Stimulated activated memory B cell treated with anti-CD40 and anti-IgM and Interleukin-4, amounts not matched to agents 10 μg/mL and 1 μg/mL and 100 μg/mL, for 72 hours (primary cell): ENCODE data around the gene KRT75.

Source experiments
- ATAC-seq: fragments of 150-1000 bp; cut with Tn5 transposase; 2 replicates; pipeline ENCODE4 v1.10.0; 2021
- H3K27ac Mint-ChIP-seq: one replicate; pipeline ENCODE4 v1.8.0; 2022; ENCODE audit warnings: mild to moderate bottlenecking, mixed read lengths
- H3K27me3 Mint-ChIP-seq: one replicate; pipeline ENCODE4 v1.8.0; 2022; ENCODE audit warnings: mixed read lengths
- H3K36me3 Mint-ChIP-seq: one replicate; pipeline ENCODE4 v1.8.0; 2022; ENCODE audit warnings: mixed read lengths
- H3K4me1 Mint-ChIP-seq: one replicate; pipeline ENCODE4 v1.8.0; 2022; ENCODE audit warnings: mixed read lengths
- H3K4me3 Mint-ChIP-seq: one replicate; pipeline ENCODE4 v1.8.0; 2022; ENCODE audit warnings: mild to moderate bottlenecking, moderate library complexity, mixed read lengths
- H3K9me3 Mint-ChIP-seq: one replicate; pipeline ENCODE4 v1.8.0; 2022; ENCODE audit warnings: mixed read lengths

The KRT75 gene

GRCh38 chr12:52396656-52397055, 37.5 kb downstream of the KRT75 start:
- Mint-ChIP-seq H3K27me3 (peaks cover 52% of the 10 kb centered on the region), H3K9me3 (no peaks in the 10 kb centered on the region), H3K27ac (no peak overlapping the region), H3K4me1 (no peaks in the 10 kb centered on the region), H3K4me3 (no peak overlapping the region), H3K36me3 (no peaks in the 10 kb centered on the region)
- ATAC-seq = no peak

- no peak for ATAC-seq
- Mint-ChIP-seq H3K9me3 (no peaks in the 10 kb centered on the region), H3K4me1 (no peaks in the 10 kb centered on the region), H3K27me3 (peaks cover 49% of the 10 kb centered on the region), H3K27ac (no peak overlapping the region), H3K4me3 (no peak overlapping the region), H3K36me3 (no peaks in the 10 kb centered on the region)
Measured at GRCh38 chr12:52395761-52396434, 38.3 kb downstream of the KRT75 start.

GRCh38 chr12:52394836-52395405, 39.2 kb downstream of the KRT75 start:
- no peaks in the 10 kb centered on the region for H3K4me1 Mint-ChIP-seq
- H3K9me3 Mint-ChIP-seq = no peaks in the 10 kb centered on the region
- no peak for ATAC-seq
- no peak overlapping the region for H3K27ac Mint-ChIP-seq
- H3K36me3 Mint-ChIP-seq = no peaks in the 10 kb centered on the region
- no peak overlapping the region for H3K4me3 Mint-ChIP-seq
- peaks cover 39% of the 10 kb centered on the region for H3K27me3 Mint-ChIP-seq

GRCh38 chr12:52392465-52393007, 41.6 kb downstream of the KRT75 start:
- Mint-ChIP-seq H3K4me3 (no peak overlapping the region), H3K9me3 (no peaks in the 10 kb centered on the region), H3K27ac (no peak overlapping the region), H3K36me3 (no peaks in the 10 kb centered on the region), H3K27me3 (peaks cover 35% of the 10 kb centered on the region), H3K4me1 (no peaks in the 10 kb centered on the region)
- ATAC-seq = no peak

GRCh38 chr12:52391618-52392002, 42.6 kb downstream of the KRT75 start:
- no peak overlapping the region for H3K27ac Mint-ChIP-seq
- peaks cover 27% of the 10 kb centered on the region for H3K27me3 Mint-ChIP-seq
- H3K9me3 Mint-ChIP-seq = no peaks in the 10 kb centered on the region
- no peak overlapping the region for H3K4me3 Mint-ChIP-seq
- H3K4me1 Mint-ChIP-seq = no peaks in the 10 kb centered on the region
- ATAC-seq = no peak
- no peaks in the 10 kb centered on the region for H3K36me3 Mint-ChIP-seq

- Mint-ChIP-seq H3K27ac (no peak overlapping the region), H3K27me3 (peaks cover 20% of the 10 kb centered on the region), H3K9me3 (no peaks in the 10 kb centered on the region), H3K36me3 (no peaks in the 10 kb centered on the region), H3K4me3 (no peak overlapping the region), H3K4me1 (no peaks in the 10 kb centered on the region)
- ATAC-seq = no peak
Measured at GRCh38 chr12:52390739-52391617, 43.2 kb downstream of the KRT75 start.

GRCh38 chr12:52389313-52390207, 44.6 kb downstream of the KRT75 start:
- no peak for ATAC-seq
- Mint-ChIP-seq H3K4me3 (no peak overlapping the region), H3K9me3 (no peaks in the 10 kb centered on the region), H3K36me3 (no peaks in the 10 kb centered on the region), H3K27ac (no peak overlapping the region), H3K4me1 (no peaks in the 10 kb centered on the region), H3K27me3 (peaks cover 15% of the 10 kb centered on the region)

GRCh38 chr12:52387859-52388258, 46.3 kb downstream of the KRT75 start:
- Mint-ChIP-seq H3K27me3 (peaks cover 9% of the 10 kb centered on the region), H3K4me1 (peaks cover 4% of the 10 kb centered on the region), H3K4me3 (no peak overlapping the region), H3K9me3 (no peaks in the 10 kb centered on the region), H3K27ac (no peak overlapping the region), H3K36me3 (no peaks in the 10 kb centered on the region)
- no peak for ATAC-seq

GRCh38 chr12:52385226-52385702, 48.9 kb downstream of the KRT75 start, which contains the start of gene KRT84:
Gene KRT84, minus strand, starts transcription at chr12:52385652. Its CDS starts 67 bp downstream, at chr12:52385585.
- Mint-ChIP-seq H3K27me3 (peaks cover 18% of the 10 kb centered on the region), H3K4me3 (no peak within 1 kb of the TSS), H3K36me3 (no peaks in the 10 kb centered on the region), H3K9me3 (no peaks in the 10 kb centered on the region), H3K27ac (no peak within 1 kb of the TSS), H3K4me1 (peaks cover 11% of the 10 kb centered on the region)
- no peak for ATAC-seq

GRCh38 chr12:52383331-52383730, 50.8 kb downstream of the KRT75 start:
- H3K4me1 Mint-ChIP-seq = peaks cover 11% of the 10 kb centered on the region
- H3K27me3 Mint-ChIP-seq = peaks cover 24% of the 10 kb centered on the region
- H3K9me3 Mint-ChIP-seq = no peaks in the 10 kb centered on the region
- no peaks in the 10 kb centered on the region for H3K36me3 Mint-ChIP-seq
- no peak for ATAC-seq
- H3K27ac Mint-ChIP-seq = no peak overlapping the region
- H3K4me3 Mint-ChIP-seq = no peak overlapping the region

- Mint-ChIP-seq H3K4me1 (peaks cover 11% of the 10 kb centered on the region), H3K4me3 (peak overlapping the region; percentile 6), H3K27ac (peak overlapping the region; percentile 23), H3K36me3 (no peaks in the 10 kb centered on the region), H3K27me3 (peaks cover 26% of the 10 kb centered on the region), H3K9me3 (no peaks in the 10 kb centered on the region)
- ATAC-seq = peak; percentile 92
Measured at GRCh38 chr12:52382854-52383253, 51.3 kb downstream of the KRT75 start.

- no peak for ATAC-seq
- Mint-ChIP-seq H3K27ac (no peak overlapping the region), H3K9me3 (no peaks in the 10 kb centered on the region), H3K27me3 (peaks cover 42% of the 10 kb centered on the region), H3K36me3 (no peaks in the 10 kb centered on the region), H3K4me3 (no peak overlapping the region), H3K4me1 (peaks cover 11% of the 10 kb centered on the region)
Measured at GRCh38 chr12:52381206-52381605, 53.0 kb downstream of the KRT75 start.

GRCh38 chr12:52380271-52380694, 53.9 kb downstream of the KRT75 start:
- peaks cover 11% of the 10 kb centered on the region for H3K4me1 Mint-ChIP-seq
- H3K4me3 Mint-ChIP-seq = no peak overlapping the region
- H3K36me3 Mint-ChIP-seq = no peaks in the 10 kb centered on the region
- H3K27me3 Mint-ChIP-seq = peaks cover 50% of the 10 kb centered on the region
- no peak overlapping the region for H3K27ac Mint-ChIP-seq
- no peak for ATAC-seq
- H3K9me3 Mint-ChIP-seq = no peaks in the 10 kb centered on the region

GRCh38 chr12:52379536-52379935, 54.6 kb downstream of the KRT75 start:
- no peak overlapping the region for H3K4me3 Mint-ChIP-seq
- no peak for ATAC-seq
- peaks cover 50% of the 10 kb centered on the region for H3K27me3 Mint-ChIP-seq
- H3K27ac Mint-ChIP-seq = no peak overlapping the region
- H3K9me3 Mint-ChIP-seq = no peaks in the 10 kb centered on the region
- peaks cover 11% of the 10 kb centered on the region for H3K4me1 Mint-ChIP-seq
- H3K36me3 Mint-ChIP-seq = no peaks in the 10 kb centered on the region
